Measurements from ENCODE around the gene AEBP2.

AEBP2 gene

DNA sequence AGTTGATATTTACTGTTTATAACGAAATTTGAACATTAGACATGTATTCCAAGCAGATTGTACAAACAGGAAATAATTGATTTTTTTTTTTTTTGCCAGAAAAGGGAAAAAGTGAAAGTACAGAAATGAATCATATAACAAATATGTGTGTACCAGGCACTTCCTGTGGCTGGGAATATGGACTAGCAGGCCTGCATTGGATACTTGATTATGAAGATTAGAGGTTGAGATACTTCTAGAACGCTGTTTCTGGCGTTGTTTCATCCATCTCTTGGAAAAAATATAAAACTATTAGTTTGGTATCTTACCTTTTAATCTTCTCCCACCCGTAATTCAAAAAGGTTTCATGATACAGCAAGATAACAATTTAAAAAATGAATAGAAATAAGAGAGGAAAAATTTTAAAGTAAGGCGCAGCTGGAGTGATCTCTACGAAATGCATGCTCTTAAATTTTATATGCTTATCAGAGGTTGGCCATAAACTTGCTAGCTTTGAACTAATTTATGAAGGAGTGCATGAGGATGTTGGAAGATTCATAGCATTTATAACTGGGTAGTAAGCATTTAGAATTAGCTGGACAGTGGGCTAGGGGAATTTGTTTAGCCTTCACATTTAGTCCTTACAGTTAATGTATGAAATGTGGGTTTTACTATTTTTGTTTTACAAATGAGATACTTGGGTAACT, 90.8 kb downstream of the AEBP2 start:
- no peak overlapping the region for H3K18ac ChIP-seq (ENCODE audit: low read length)
- H3K56ac ChIP-seq (ENCODE audit: low read length), result no peak overlapping the region
- no peak overlapping the region for H4K5ac ChIP-seq (ENCODE audit: low read length)
- no peak overlapping the region for H3K23ac ChIP-seq (ENCODE audit: low read length)
- H3K36me3 ChIP-seq (ENCODE audit: control insufficient read depth, insufficient read depth, low read length), result no peaks in the 10 kb centered on the region
- H2BK15ac ChIP-seq (replicated peaks; ENCODE audit: low read depth), result no peak overlapping the region
- H3K4ac ChIP-seq (ENCODE audit: low read depth, low read length), result no peak overlapping the region
- no peak overlapping the region for H4K8ac ChIP-seq (ENCODE audit: low read depth, low read length)
- no peak overlapping the region for H2BK120ac ChIP-seq (ENCODE audit: low read depth, low read length)
- H3K4me1 ChIP-seq (ENCODE audit: control insufficient read depth, low read depth, low read length), result no peaks in the 10 kb centered on the region
- no peak overlapping the region for H3K4me3 ChIP-seq (ENCODE audit: low read length)
- H3K27ac ChIP-seq (ENCODE audit: low read depth, low read length), result no peak overlapping the region
- H2BK5ac ChIP-seq (ENCODE audit: low read length), result no peak overlapping the region
- no CpG with 5 or more reads among the region's 6 CpGs for WGBS (ENCODE audit: extremely low coverage, insufficient coverage, low lambda C conversion rate)
- H3K79me2 ChIP-seq (ENCODE audit: control insufficient read depth, insufficient read depth, low read length), result no peaks in the 10 kb centered on the region
- no peaks in the 10 kb centered on the region for H3K79me1 ChIP-seq (ENCODE audit: low read length)
- H3K4me2 ChIP-seq (ENCODE audit: low read length), result no peak overlapping the region
- H3K27me3 ChIP-seq (ENCODE audit: insufficient read depth, low read length, poor library complexity), result no peaks in the 10 kb centered on the region
- DNase-seq, result no peak
- no peak overlapping the region for H3K9ac ChIP-seq (ENCODE audit: low read length)
- no peak overlapping the region for H2AK5ac ChIP-seq (ENCODE audit: low read length)

DNA sequence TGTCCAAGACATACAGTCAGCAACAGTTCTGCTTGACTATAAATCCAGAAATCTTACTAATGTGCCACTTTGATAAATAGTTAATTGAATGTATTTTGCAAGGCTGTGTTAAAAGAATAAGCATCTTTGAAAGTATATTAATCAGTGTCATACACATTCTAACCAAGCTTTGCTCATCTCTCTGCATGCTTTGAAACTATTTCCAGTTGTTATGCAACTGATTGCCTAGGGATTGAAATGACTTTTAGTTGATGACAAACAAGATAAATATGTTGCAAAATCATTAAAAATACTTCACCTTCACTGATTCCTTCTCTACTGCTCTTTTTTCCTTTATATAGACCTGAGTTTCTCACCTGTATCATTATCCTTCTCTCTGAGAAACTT, 91.3 kb downstream of the AEBP2 start:
- Histone ChIP-seq H2AK5ac (ENCODE audit: low read length) (no peak overlapping the region), H3K79me2 (ENCODE audit: control insufficient read depth, insufficient read depth, low read length) (no peaks in the 10 kb centered on the region), H3K27ac (ENCODE audit: low read depth, low read length) (no peak overlapping the region), H3K4me1 (ENCODE audit: control insufficient read depth, low read depth, low read length) (no peaks in the 10 kb centered on the region), H2BK5ac (ENCODE audit: low read length) (no peak overlapping the region), H3K18ac (ENCODE audit: low read length) (no peak overlapping the region), H2BK120ac (ENCODE audit: low read depth, low read length) (no peak overlapping the region), H3K4ac (ENCODE audit: low read depth, low read length) (no peak overlapping the region), H3K4me2 (ENCODE audit: low read length) (no peak overlapping the region), H3K23ac (ENCODE audit: low read length) (no peak overlapping the region), H3K56ac (ENCODE audit: low read length) (no peak overlapping the region), H4K8ac (ENCODE audit: low read depth, low read length) (no peak overlapping the region), H4K5ac (ENCODE audit: low read length) (no peak overlapping the region), H3K36me3 (ENCODE audit: control insufficient read depth, insufficient read depth, low read length) (no peaks in the 10 kb centered on the region), H3K79me1 (ENCODE audit: low read length) (no peaks in the 10 kb centered on the region), H2BK15ac (replicated peaks; ENCODE audit: low read depth) (no peak overlapping the region), H3K9ac (ENCODE audit: low read length) (no peak overlapping the region), H3K27me3 (ENCODE audit: insufficient read depth, low read length, poor library complexity) (no peaks in the 10 kb centered on the region), H3K4me3 (ENCODE audit: low read length) (no peak overlapping the region)
- no peak for DNase-seq

DNA sequence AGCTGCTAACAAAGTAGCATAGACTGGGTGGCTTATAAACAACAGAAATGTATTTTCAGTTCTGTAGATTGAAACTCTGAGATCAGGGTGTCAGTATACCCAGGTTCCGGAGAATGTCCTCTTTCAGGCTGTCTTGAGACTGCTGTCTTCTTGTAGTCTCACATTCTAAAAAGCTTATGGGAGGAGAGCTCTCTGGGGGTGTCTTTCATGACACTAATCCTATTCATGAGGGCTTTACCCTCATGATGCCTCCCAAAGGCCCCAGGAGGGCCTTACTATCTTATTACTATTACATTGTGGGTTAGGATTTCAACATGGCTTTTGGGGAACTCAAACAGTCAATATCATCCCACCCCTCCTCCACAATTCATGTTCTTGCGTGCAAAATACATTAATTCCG, 94.3 kb downstream of the AEBP2 start:
- H3K27ac ChIP-seq (ENCODE audit: low read depth, low read length), result no peak overlapping the region

DNA sequence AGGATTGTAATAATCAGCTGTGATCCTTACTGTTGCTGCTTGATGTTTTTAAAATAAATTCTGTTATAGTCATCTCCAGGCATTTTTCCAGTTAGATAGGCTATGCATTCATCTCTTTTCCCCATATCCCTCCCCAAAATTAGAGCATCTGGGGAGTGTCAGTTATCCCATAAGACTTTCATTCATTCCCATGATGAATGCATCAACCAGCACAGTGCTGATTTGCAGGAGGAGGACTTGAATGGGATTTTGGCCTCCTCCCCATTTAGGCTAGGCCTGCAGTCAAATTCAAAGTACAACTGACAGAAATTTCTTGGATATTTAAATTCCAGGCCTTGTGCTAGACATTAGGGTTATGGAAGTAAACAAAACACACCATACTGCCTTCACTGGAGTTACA, 99.8 kb downstream of the AEBP2 start:
- no peaks in the 10 kb centered on the region for H3K79me1 ChIP-seq (ENCODE audit: low read length)
- no peak overlapping the region for H3K4me2 ChIP-seq (ENCODE audit: low read length)
- no peak overlapping the region for H3K4me3 ChIP-seq (ENCODE audit: low read length)
- H2BK5ac ChIP-seq (ENCODE audit: low read length), result no peak overlapping the region
- no peaks in the 10 kb centered on the region for H3K4me1 ChIP-seq (ENCODE audit: control insufficient read depth, low read depth, low read length)
- H2BK120ac ChIP-seq (ENCODE audit: low read depth, low read length), result no peak overlapping the region
- H3K18ac ChIP-seq (ENCODE audit: low read length), result no peak overlapping the region
- DNase-seq, result no peak
- H4K8ac ChIP-seq (ENCODE audit: low read depth, low read length), result no peak overlapping the region
- H3K36me3 ChIP-seq (ENCODE audit: control insufficient read depth, insufficient read depth, low read length), result no peaks in the 10 kb centered on the region
- no peak overlapping the region for H3K9ac ChIP-seq (ENCODE audit: low read length)
- H4K5ac ChIP-seq (ENCODE audit: low read length), result no peak overlapping the region
- no peak overlapping the region for H2BK15ac ChIP-seq (replicated peaks; ENCODE audit: low read depth)
- no peak overlapping the region for H3K56ac ChIP-seq (ENCODE audit: low read length)
- H3K27ac ChIP-seq (ENCODE audit: low read depth, low read length), result no peak overlapping the region
- H3K4ac ChIP-seq (ENCODE audit: low read depth, low read length), result no peak overlapping the region
- H3K79me2 ChIP-seq (ENCODE audit: control insufficient read depth, insufficient read depth, low read length), result no peaks in the 10 kb centered on the region
- H2AK5ac ChIP-seq (ENCODE audit: low read length), result no peak overlapping the region
- no peaks in the 10 kb centered on the region for H3K27me3 ChIP-seq (ENCODE audit: insufficient read depth, low read length, poor library complexity)
- H3K23ac ChIP-seq (ENCODE audit: low read length), result no peak overlapping the region

More for the DNA sequence above, 94.3 kb downstream of the AEBP2 start:
- Histone ChIP-seq H3K4me1 (ENCODE audit: control insufficient read depth, low read depth, low read length) (no peaks in the 10 kb centered on the region), H3K18ac (ENCODE audit: low read length) (no peak overlapping the region), H3K23ac (ENCODE audit: low read length) (no peak overlapping the region), H3K4me2 (ENCODE audit: low read length) (no peak overlapping the region), H3K36me3 (ENCODE audit: control insufficient read depth, insufficient read depth, low read length) (no peaks in the 10 kb centered on the region), H2BK5ac (ENCODE audit: low read length) (no peak overlapping the region), H3K9ac (ENCODE audit: low read length) (no peak overlapping the region), H3K79me2 (ENCODE audit: control insufficient read depth, insufficient read depth, low read length) (no peaks in the 10 kb centered on the region), H2AK5ac (ENCODE audit: low read length) (no peak overlapping the region), H3K79me1 (ENCODE audit: low read length) (no peaks in the 10 kb centered on the region), H3K4me3 (ENCODE audit: low read length) (no peak overlapping the region), H3K56ac (ENCODE audit: low read length) (no peak overlapping the region), H2BK120ac (ENCODE audit: low read depth, low read length) (no peak overlapping the region), H3K27me3 (ENCODE audit: insufficient read depth, low read length, poor library complexity) (no peaks in the 10 kb centered on the region), H4K5ac (ENCODE audit: low read length) (no peak overlapping the region), H3K4ac (ENCODE audit: low read depth, low read length) (no peak overlapping the region), H4K8ac (ENCODE audit: low read depth, low read length) (no peak overlapping the region), H2BK15ac (replicated peaks; ENCODE audit: low read depth) (no peak overlapping the region)
- no CpG with 5 or more reads among the region's 3 CpGs for WGBS (ENCODE audit: extremely low coverage, insufficient coverage, low lambda C conversion rate)
- no peak for DNase-seq

DNA sequence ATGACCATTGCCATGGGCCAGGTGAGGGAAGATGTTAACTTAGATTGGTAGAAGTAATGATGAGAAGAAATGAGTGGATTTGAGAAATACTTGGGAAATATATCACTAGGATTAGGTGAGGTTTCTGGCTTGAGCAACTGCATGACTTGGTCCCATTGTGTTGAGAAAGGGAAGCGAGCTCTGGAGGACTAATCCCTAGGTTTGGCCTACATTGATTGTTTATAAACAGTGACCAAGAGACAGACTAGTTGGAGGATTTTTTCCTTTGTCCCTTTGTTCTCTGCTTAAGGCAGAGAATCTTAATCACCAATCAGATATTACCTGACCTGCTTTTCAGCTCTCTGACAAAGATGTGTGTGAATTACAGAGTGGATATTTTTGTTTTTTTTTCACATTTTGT, 100.5 kb downstream of the AEBP2 start:
- Histone ChIP-seq H3K18ac (ENCODE audit: low read length) (no peak overlapping the region), H2BK120ac (ENCODE audit: low read depth, low read length) (no peak overlapping the region), H3K9ac (ENCODE audit: low read length) (no peak overlapping the region), H2AK5ac (ENCODE audit: low read length) (no peak overlapping the region), H3K79me2 (ENCODE audit: control insufficient read depth, insufficient read depth, low read length) (no peaks in the 10 kb centered on the region), H4K8ac (ENCODE audit: low read depth, low read length) (no peak overlapping the region), H2BK15ac (replicated peaks; ENCODE audit: low read depth) (no peak overlapping the region), H3K36me3 (ENCODE audit: control insufficient read depth, insufficient read depth, low read length) (no peaks in the 10 kb centered on the region), H3K27me3 (ENCODE audit: insufficient read depth, low read length, poor library complexity) (no peaks in the 10 kb centered on the region), H4K5ac (ENCODE audit: low read length) (no peak overlapping the region), H3K4me1 (ENCODE audit: control insufficient read depth, low read depth, low read length) (no peaks in the 10 kb centered on the region), H3K4me2 (ENCODE audit: low read length) (no peak overlapping the region), H3K27ac (ENCODE audit: low read depth, low read length) (no peak overlapping the region), H3K23ac (ENCODE audit: low read length) (no peak overlapping the region), H3K4me3 (ENCODE audit: low read length) (no peak overlapping the region), H2BK5ac (ENCODE audit: low read length) (no peak overlapping the region), H3K79me1 (ENCODE audit: low read length) (no peaks in the 10 kb centered on the region), H3K56ac (ENCODE audit: low read length) (no peak overlapping the region), H3K4ac (ENCODE audit: low read depth, low read length) (no peak overlapping the region)
- peak; percentile 54 for DNase-seq
- WGBS (ENCODE audit: extremely low coverage, insufficient coverage, low lambda C conversion rate), result no CpG with 5 or more reads among the region's 1 CpG

DNA sequence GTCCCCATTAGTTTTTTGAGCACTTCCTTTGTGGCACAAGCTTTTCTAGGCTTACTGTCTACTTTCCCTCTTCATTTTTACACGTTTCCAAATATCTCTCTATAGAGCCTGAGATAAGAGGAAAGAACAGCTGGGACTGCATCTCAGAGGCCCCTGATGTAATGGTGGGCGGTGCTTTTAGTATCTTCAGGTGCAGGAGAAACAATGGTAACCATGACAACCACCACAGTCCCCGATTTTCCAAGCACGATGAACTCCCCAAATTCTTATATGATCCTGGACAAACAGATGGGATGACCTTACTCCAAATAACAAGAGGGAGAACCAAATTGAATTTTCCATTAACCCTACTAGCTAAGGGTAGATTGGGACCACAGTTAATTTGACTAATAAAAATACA, 103.3 kb downstream of the AEBP2 start:
- H3K4ac ChIP-seq (ENCODE audit: low read depth, low read length), result no peak overlapping the region

More for the DNA sequence above, 103.3 kb downstream of the AEBP2 start:
- H3K4me3 ChIP-seq (ENCODE audit: low read length), result no peak overlapping the region
- no peaks in the 10 kb centered on the region for H3K4me1 ChIP-seq (ENCODE audit: control insufficient read depth, low read depth, low read length)
- no peak overlapping the region for H3K4me2 ChIP-seq (ENCODE audit: low read length)
- H2BK5ac ChIP-seq (ENCODE audit: low read length), result no peak overlapping the region
- no CpG with 5 or more reads among the region's 4 CpGs for WGBS (ENCODE audit: extremely low coverage, insufficient coverage, low lambda C conversion rate)
- H3K18ac ChIP-seq (ENCODE audit: low read length), result no peak overlapping the region
- DNase-seq, result peak; percentile 25
- no peaks in the 10 kb centered on the region for H3K27me3 ChIP-seq (ENCODE audit: insufficient read depth, low read length, poor library complexity)
- H3K56ac ChIP-seq (ENCODE audit: low read length), result no peak overlapping the region
- no peak overlapping the region for H2BK120ac ChIP-seq (ENCODE audit: low read depth, low read length)
- H3K9ac ChIP-seq (ENCODE audit: low read length), result no peak overlapping the region
- H4K8ac ChIP-seq (ENCODE audit: low read depth, low read length), result no peak overlapping the region
- no peak overlapping the region for H2BK15ac ChIP-seq (replicated peaks; ENCODE audit: low read depth)
- H3K79me1 ChIP-seq (ENCODE audit: low read length), result no peaks in the 10 kb centered on the region
- H4K5ac ChIP-seq (ENCODE audit: low read length), result no peak overlapping the region
- H3K79me2 ChIP-seq (ENCODE audit: control insufficient read depth, insufficient read depth, low read length), result no peaks in the 10 kb centered on the region
- no peak overlapping the region for H3K27ac ChIP-seq (ENCODE audit: low read depth, low read length)
- H3K36me3 ChIP-seq (ENCODE audit: control insufficient read depth, insufficient read depth, low read length), result no peaks in the 10 kb centered on the region
- H2AK5ac ChIP-seq (ENCODE audit: low read length), result no peak overlapping the region
- H3K23ac ChIP-seq (ENCODE audit: low read length), result no peak overlapping the region
